ENCODE measurements around the gene DISC1. TPM values are rescaled to one million over a fixed set of nuclear protein-coding genes. Genes with fewer than 3 reads are reported as not detected.
"Not testable (repeated sequence)": the region's sequence is repeated elsewhere in the genome, so short reads cannot be mapped to it uniquely, and the experiment has no call there.

The DISC1 gene
- total and polyA plus RNA-seq, 2 of the 13 experiments (the other 11 are each of a cell fraction or from before 2014, with no cell fraction given): 4.2 to 4.6 TPM

GRCh38 chr1:231651621-231652260, 25.2 kb downstream of the DISC1 start (continued):
- peak; percentile 25; the same call in 1 of the 2 replicates for TF ChIP-seq GMEB1 (CRISPR knock-in tag; IDR thresholded peaks at IDR 0.05; ENCODE audit: borderline replicate concordance)
- TF ChIP-seq RELA (CRISPR knock-in tag; IDR thresholded peaks at IDR 0.05): 0 out of 2 replicates have a peak, but pooled peaks have one; percentile 36
- TF ChIP-seq IKZF5 (CRISPR knock-in tag; IDR thresholded peaks at IDR 0.05): 0 out of 2 replicates have a peak, but pooled peaks have one; percentile 18
- 0 out of 2 replicates have a peak, but pooled peaks have one; percentile 21 for TF ChIP-seq ZNF710 (CRISPR knock-in tag; IDR thresholded peaks at IDR 0.05; ENCODE audit: borderline replicate concordance)
- TF ChIP-seq FOXA1 (IDR thresholded peaks at IDR 0.05): not testable (repeated sequence)
- peak; percentile 85 for TF ChIP-seq FOXA1 (CRISPR knock-in tag; IDR thresholded peaks at IDR 0.05)
- TF ChIP-seq ZNF687 (CRISPR knock-in tag; IDR thresholded peaks at IDR 0.05): peak; percentile 76
- 0 out of 2 replicates have a peak, but pooled peaks have one; percentile 17 for TF ChIP-seq DRAP1 (CRISPR knock-in tag; IDR thresholded peaks at IDR 0.05)
- TF ChIP-seq MAFK (conservative IDR thresholded peaks at IDR 0.05 in 1 of 2, IDR thresholded peaks at IDR 0.05 in 1 of 2; ENCODE audit: low read length in 2 of 2): peak; percentile 8 to 46; a peak in 2 of 4 replicates
- TF ChIP-seq SALL1 (CRISPR knock-in tag; IDR thresholded peaks at IDR 0.05): peak; percentile 49; the same call in 1 of the 2 replicates
- TF ChIP-seq UBTF (CRISPR knock-in tag; IDR thresholded peaks at IDR 0.05): peak; percentile 33
- peak; percentile 78; the same call in 1 of the 2 replicates for TF ChIP-seq MTA1 (CRISPR knock-in tag; IDR thresholded peaks at IDR 0.05; ENCODE audit: borderline replicate concordance)
